ENCODE data around the gene RNF14. TPM values are rescaled to one million over a fixed set of nuclear protein-coding genes. Genes with fewer than 3 reads are reported as not detected.
"Not testable (repeated sequence)": the region's sequence is repeated elsewhere in the genome, so short reads cannot be mapped to it uniquely, and the experiment has no call there.

Gene RNF14
- total RNA-seq, 2 experiments from 2014 or later = 32.5 to 35.7 TPM

DNA sequence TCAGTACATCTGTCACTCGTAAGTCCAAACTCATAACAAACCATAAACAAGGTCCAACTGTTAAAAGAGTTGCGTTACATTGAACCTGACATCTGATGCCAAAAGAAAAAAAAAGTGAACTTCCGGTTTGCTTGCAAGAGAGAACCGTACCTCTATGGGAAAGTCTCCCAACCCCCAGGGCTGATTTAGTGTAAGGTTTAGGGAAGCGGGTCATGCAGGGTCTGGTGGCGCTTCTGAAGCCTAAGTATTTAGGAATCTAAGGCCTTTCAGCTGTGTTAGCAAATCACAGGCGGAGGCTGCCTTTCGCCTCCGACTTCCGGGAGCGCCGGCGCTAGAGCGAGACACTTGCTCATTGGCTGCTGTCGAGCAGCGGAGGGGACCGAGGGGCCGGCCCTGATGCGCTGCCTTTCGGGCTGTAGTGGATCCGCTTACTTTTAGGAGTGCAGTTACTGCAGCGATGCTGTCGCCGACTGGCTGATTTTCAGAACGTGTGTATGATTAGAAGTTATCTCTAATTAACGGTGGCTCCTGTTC, 55.9 kb downstream of the RNF14 start:
- Mint-ChIP-seq H3K27me3 (peaks cover 2% of the 10 kb centered on the region), H3K9me3 (peaks cover 5% of the 10 kb centered on the region), H3K4me3 (peak overlapping the region; percentile 81), H3K4me1 (peaks cover 18% of the 10 kb centered on the region), H3K27ac (peak overlapping the region; percentile 93), H3K36me3 (ENCODE audit: low read depth) (peaks cover 5% of the 10 kb centered on the region)
- DNase-seq = peak; percentile 89
- ChIA-PET CTCF (interaction anchor here (0.6 to 2.6 kb wide), 9 partner anchors 10 to 118 kb away, joined by 3 to 35 read pairs (median 5); partner anchors contain the start of genes GNPDA1 and RNF14), POLR2A (interaction anchor here (0.6 to 3.0 kb wide), 13 partner anchors 9 to 104 kb away, joined by 3 to 44 read pairs (median 4); partner anchors contain the start of genes GNPDA1, NDFIP1 and RNF14)

DNA sequence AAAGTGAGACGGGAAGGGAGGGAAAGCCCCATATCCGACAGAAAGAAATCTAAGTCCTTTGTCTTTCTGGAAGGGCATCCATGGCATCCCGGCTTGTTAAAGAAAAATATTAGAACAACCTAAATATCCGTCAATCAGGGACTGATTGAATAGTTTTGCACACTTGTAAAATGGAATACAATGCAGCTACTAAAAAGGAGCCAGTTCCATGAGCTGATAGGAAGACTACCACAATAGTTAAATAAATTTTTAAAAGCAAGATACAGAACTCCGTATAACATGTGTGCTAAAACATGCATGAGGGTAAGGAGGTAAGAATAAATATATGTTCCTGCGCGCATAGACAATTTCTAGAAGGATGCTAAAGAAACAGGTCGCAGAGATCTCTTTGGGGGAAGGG, 56.7 kb downstream of the RNF14 start:
- Mint-ChIP-seq H3K4me3 (peak overlapping the region; percentile 81), H3K27me3 (peaks cover 2% of the 10 kb centered on the region), H3K4me1 (peaks cover 17% of the 10 kb centered on the region), H3K27ac (peak overlapping the region; percentile 93), H3K9me3 (no peaks in the 10 kb centered on the region), H3K36me3 (ENCODE audit: low read depth) (no peaks in the 10 kb centered on the region)
- POLR2A ChIA-PET = interaction anchor here (0.7 to 3.0 kb wide), 12 partner anchors 9 to 93 kb away, joined by 3 to 44 read pairs (median 4); partner anchors contain the start of genes GNPDA1, NDFIP1 and RNF14
- CTCF ChIA-PET = interaction anchor here (1.4 to 2.6 kb wide), 7 partner anchors 11 to 118 kb away, joined by 4 to 35 read pairs (median 8); partner anchors contain the start of genes GNPDA1 and RNF14
- DNase-seq = no peak

DNA sequence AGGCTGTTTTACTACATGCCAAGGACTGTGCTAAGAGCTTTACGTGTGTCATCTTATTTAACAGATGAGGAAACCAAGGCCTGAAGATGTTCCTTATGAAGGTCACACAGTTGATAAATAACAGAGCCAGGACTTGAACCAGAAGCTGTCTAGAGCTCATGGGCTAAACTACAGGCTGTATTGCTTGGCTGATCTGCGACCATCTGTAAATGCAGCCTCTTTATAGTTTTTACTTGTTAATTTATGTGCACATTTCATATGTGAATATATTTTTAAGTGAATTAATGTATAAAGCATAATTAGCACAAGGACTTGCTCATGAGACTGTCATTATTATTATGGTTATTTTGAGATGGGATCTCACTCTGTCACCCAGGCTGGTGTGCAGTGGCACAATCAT, 63.2 kb downstream of the RNF14 start:
- peaks cover 2% of the 10 kb centered on the region for H3K36me3 Mint-ChIP-seq (ENCODE audit: low read depth)
- no peaks in the 10 kb centered on the region for H3K27me3 Mint-ChIP-seq
- H3K4me1 Mint-ChIP-seq = peaks cover 13% of the 10 kb centered on the region
- H3K9me3 Mint-ChIP-seq = no peaks in the 10 kb centered on the region
- DNase-seq = no peak
- CTCF ChIA-PET = interaction anchor here (0.5 kb wide), 1 partner anchor 11 kb away, joined by 4 read pairs; no protein-coding TSS in a partner anchor
- POLR2A ChIA-PET = interaction anchor here (0.5 kb wide), 1 partner anchor 100 kb away, joined by 3 read pairs; no protein-coding TSS in a partner anchor
- H3K4me3 Mint-ChIP-seq = no peak overlapping the region
- no peak overlapping the region for H3K27ac Mint-ChIP-seq

DNA sequence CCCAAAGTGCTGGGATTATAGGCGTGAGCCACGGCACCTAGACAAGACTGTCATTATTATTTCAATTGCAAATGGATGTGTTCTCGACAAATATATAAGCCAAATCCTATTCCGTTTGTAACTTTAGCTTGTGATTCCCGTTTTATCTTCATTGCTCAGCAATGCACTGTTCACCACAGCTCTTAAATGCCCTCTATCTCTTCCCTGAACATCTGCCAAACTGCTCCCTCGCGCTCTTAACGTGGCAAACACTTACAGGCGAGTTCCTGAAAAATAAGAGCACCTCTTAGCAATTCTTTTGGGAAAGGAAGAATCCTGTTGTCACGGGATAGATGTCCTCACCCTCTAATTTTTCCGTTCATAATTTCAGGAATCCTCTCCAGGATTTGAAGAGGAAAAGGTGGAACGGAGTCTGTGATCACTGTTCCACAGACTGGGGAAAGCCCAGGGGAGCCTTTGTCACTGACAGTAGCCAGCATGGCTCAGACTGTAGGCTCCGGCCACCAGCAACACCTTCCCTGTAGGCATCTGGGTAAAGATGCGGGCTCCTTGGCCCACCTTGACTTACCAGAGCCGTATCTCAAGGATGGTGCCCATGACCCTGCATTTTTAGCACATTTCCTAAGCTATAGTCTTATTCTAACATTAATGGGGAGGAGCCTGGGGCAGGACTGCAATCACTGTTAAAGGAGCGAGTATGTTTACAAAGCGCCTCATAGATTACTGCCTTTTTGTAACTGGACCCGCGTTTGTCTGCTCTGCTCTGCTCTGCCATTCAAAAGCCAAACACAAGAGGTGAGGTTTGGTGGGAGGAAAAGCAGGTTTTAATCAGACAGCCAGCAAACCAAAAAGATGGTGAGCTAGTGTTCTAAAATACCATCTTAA, 64.1 kb downstream of the RNF14 start:
- POLR2A ChIA-PET = interaction anchor here (0.5 kb wide), 1 partner anchor 99 kb away, joined by 3 read pairs; no protein-coding TSS in a partner anchor
- Mint-ChIP-seq H3K9me3 (no peaks in the 10 kb centered on the region), H3K4me3 (no peak overlapping the region), H3K4me1 (peaks cover 13% of the 10 kb centered on the region), H3K27ac (no peak overlapping the region), H3K27me3 (peaks cover 2% of the 10 kb centered on the region), H3K36me3 (ENCODE audit: low read depth) (peaks cover 2% of the 10 kb centered on the region)
- CTCF ChIA-PET = interaction anchor here (0.5 kb wide), 1 partner anchor 12 kb away, joined by 4 read pairs; no protein-coding TSS in a partner anchor
- no peak for DNase-seq

DNA sequence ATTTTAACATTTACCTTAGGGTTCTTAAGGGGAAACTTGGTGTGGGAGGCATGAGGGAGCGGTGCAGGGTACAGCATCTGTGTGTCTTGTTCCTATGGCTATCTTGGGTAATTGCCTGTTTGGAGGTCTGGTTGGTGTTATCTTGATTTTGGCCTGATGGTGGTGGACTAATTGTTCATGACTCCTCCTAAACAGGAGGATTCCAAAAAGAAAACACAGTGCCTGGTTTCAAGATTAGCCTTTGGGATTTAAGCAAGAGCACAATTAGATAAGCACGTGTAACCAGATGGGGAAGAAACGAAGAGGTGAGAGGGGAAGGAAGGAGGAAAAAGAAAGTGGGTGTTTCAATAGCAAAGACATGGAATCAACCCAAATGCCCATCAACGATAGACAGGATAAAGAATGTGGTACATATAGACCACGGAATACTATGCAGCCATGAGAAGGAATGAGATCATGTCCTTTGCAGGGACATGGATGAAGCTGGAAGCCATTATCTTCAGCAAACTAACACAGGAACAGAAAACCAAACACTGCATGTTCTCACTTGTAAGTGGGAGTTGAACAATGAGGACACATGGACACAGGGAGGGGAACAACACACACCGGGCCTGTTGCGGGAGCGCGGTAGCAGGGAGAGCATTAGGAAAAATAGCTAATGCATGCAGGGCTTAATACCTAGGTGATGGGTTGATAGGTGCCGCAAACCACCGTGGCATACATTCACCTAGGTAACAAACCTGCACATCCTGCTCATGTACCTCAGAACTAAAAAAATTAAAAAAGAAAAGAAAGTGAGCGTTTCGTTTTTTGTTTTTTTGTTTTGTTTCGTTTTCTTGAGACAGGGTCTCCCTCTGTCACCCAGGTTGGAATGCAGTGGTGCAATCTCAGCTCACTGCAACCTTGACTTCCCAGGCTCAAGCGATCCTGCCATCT, 65.0 kb downstream of the RNF14 start:
- H3K27ac Mint-ChIP-seq; CTCF ChIA-PET; H3K36me3 Mint-ChIP-seq (ENCODE audit: low read depth); DNase-seq; H3K27me3 Mint-ChIP-seq; H3K9me3 Mint-ChIP-seq; H3K4me3 Mint-ChIP-seq: not testable (repeated sequence)
- H3K4me1 Mint-ChIP-seq = peaks cover 13% of the 10 kb centered on the region
- POLR2A ChIA-PET = interaction anchor here (0.9 kb wide), 1 partner anchor 9 kb away, joined by 5 read pairs; no protein-coding TSS in a partner anchor

DNA sequence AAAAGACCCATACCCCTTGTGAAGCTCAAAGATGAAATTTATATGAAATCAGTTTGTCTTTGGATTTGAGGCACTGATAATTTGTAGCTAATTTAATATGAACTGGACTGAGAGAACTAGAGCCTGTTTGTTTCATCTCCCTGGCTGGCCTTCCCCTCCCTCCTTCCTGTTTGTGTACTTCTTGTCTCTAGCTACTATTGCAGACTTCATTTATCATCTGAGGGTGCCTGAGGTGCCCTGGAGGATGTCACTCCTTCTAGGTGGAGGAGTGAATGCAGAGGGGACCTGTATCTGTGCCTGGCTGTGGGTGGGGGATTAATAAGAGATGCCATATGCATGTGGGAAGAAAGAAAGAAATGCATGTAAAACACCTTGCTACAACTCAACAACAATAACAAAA, 66.1 kb downstream of the RNF14 start:
- no peaks in the 10 kb centered on the region for H3K9me3 Mint-ChIP-seq
- no peak for DNase-seq
- no peak overlapping the region for H3K4me3 Mint-ChIP-seq
- H3K27me3 Mint-ChIP-seq = peaks cover 2% of the 10 kb centered on the region
- no peak overlapping the region for H3K27ac Mint-ChIP-seq
- ChIA-PET CTCF (interaction anchor here (1.1 kb wide), 1 partner anchor 21 kb away, joined by 3 read pairs; no protein-coding TSS in a partner anchor), POLR2A (interaction anchor here (0.9 kb wide), 1 partner anchor 10 kb away, joined by 5 read pairs; no protein-coding TSS in a partner anchor)
- H3K36me3 Mint-ChIP-seq (ENCODE audit: low read depth) = peaks cover 2% of the 10 kb centered on the region
- peaks cover 13% of the 10 kb centered on the region for H3K4me1 Mint-ChIP-seq

DNA sequence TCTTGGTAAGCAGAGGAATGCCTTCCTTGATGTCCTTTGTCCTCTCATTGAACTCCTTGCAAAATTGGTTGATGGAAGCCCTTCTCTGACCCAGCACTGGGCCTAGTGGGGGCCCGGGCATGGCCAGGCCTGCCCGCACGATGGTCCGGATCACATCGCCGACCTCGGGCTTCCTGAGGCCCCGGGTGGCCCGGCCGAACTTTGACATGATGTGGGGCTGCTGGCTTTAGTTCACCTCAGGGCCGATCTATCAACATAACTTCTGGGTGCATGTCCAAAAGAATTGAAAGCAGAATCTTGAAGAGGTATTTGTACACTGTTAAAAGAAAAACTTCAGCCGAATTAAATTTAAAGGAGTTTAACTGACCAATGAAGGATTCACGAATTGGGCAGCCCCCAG, 68.0 kb downstream of the RNF14 start:
- Mint-ChIP-seq H3K36me3 (ENCODE audit: low read depth) (peaks cover 2% of the 10 kb centered on the region), H3K4me3 (no peak overlapping the region), H3K9me3 (no peaks in the 10 kb centered on the region), H3K4me1 (peaks cover 13% of the 10 kb centered on the region), H3K27ac (no peak overlapping the region), H3K27me3 (peaks cover 2% of the 10 kb centered on the region)
- DNase-seq = no peak
- CTCF ChIA-PET = no interaction called here
- POLR2A ChIA-PET = no interaction called here

DNA sequence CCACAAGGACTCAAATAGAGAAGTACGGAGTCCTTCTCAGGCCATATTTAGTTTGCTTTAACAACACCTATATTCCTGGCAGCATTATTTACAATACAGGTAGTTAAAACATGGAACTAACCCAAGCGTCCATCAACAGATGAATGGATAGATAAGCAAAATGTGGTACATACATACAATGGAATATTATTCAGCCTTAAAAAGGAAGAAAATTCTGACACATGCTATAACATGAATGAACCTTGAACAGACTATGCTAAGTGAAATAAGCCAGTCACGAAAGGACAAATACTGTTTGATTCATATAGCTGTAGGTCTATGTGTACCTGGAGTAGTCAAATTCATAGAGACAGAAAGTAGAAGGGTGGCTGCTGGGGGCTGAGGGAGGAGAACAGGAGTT, 68.7 kb downstream of the RNF14 start:
- H3K36me3 Mint-ChIP-seq (ENCODE audit: low read depth); H3K4me3 Mint-ChIP-seq; H3K27ac Mint-ChIP-seq; DNase-seq; POLR2A ChIA-PET; H3K27me3 Mint-ChIP-seq; H3K9me3 Mint-ChIP-seq: not testable (repeated sequence)
- peaks cover 13% of the 10 kb centered on the region for H3K4me1 Mint-ChIP-seq
- CTCF ChIA-PET = interaction anchor here (0.7 kb wide), 1 partner anchor 105 kb away, joined by 5 read pairs; no protein-coding TSS in a partner anchor

DNA sequence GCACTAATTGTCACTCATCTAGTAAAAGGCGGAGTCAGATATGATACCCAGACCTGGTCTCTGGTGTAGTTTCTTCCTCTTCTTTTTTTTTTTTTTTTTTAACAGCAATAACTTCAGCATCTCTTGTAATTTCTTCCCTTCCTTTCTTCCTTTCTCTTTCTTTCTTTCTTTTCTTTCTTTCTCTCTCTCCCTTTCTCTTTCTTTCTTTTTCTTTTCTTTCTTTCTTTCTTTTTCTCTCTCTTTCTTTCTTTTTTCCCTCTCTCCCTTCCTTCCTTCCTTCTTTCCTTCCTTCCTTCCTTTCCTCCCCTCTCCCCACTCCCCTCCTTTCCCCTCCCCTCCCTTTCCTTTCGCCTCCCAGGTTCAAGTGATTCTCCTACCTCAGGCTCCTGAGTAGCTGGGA, 69.8 kb downstream of the RNF14 start:
- Mint-ChIP-seq H3K4me3 (no peak overlapping the region), H3K4me1 (peaks cover 11% of the 10 kb centered on the region), H3K36me3 (ENCODE audit: low read depth) (peaks cover 2% of the 10 kb centered on the region), H3K9me3 (no peaks in the 10 kb centered on the region), H3K27ac (no peak overlapping the region), H3K27me3 (peaks cover 2% of the 10 kb centered on the region)
- ChIA-PET POLR2A (no interaction called here), CTCF (no interaction called here)
- no peak for DNase-seq

Other genes starting within 250 kb of the RNF14 start
- gene PCDH1, start 90.7 kb upstream of the RNF14 start, total RNA-seq = not detected
- gene DELE1, start 45.2 kb upstream of the RNF14 start, total RNA-seq = 10 to 100 TPM; 73.4 to 80.7 TPM
- 1 to 10 TPM; 2.0 to 2.2 TPM for gene PCDH12, start 10.9 kb upstream of the RNF14 start, total RNA-seq
- 10 to 100 TPM; 27.1 to 32.1 TPM for gene GNPDA1, start 43.9 kb downstream of the RNF14 start, total RNA-seq
- 10 to 100 TPM; 57.1 to 59.3 TPM for gene NDFIP1, start 139.7 kb downstream of the RNF14 start, total RNA-seq

Data from activated CD4-positive, alpha-beta memory T cell treated with anti-CD3 and anti-CD28 coated beads, Interleukin-2, amount 10 ng/mL, durations not matched to agents 7 days and 5 days (primary cell).